BLaER1 treated with 17β-estradiol and CSF1 and Interleukin-3, amounts not matched to agents 10 nM and 100 nM (cell line): ENCODE data around the gene AGAP1.

ENCODE experiments used
- H3K27ac ChIP-seq, 11 experiments: shearing (Covaris generic); formaldehyde crosslinking; 2 replicates each; pipeline ENCODE4 v1.8.1; 2022
- H3K27me3 ChIP-seq, 11 experiments: shearing (Covaris generic); formaldehyde crosslinking; 2 replicates each; pipeline ENCODE4 v1.8.1; 2022
- H3K36me3 ChIP-seq, 11 experiments: shearing (Covaris generic); formaldehyde crosslinking; 2 replicates each; pipeline ENCODE4 v1.8.1; 2022
- H3K4me1 ChIP-seq, 10 experiments: shearing (Covaris generic); formaldehyde crosslinking; 2 replicates each; pipeline ENCODE4 v1.8.1; 2022
- H3K4me2 ChIP-seq, 11 experiments: shearing (Covaris generic); formaldehyde crosslinking; 2 replicates each; pipeline ENCODE4 v1.8.1; 2022
- H3K4me3 ChIP-seq, 10 experiments: shearing (Covaris generic); formaldehyde crosslinking; 2 replicates each; pipeline ENCODE4 v1.8.1; 2022
- H3K9ac ChIP-seq, 11 experiments: shearing (Covaris generic); formaldehyde crosslinking; 2 replicates each; pipeline ENCODE4 v1.8.1; 2022
- H3K9me3 ChIP-seq, 11 experiments: shearing (Covaris generic); formaldehyde crosslinking; replicated peaks in 1 of 11; 2 replicates each; pipeline ENCODE4 v1.8.1; 2022
- H4K20me1 ChIP-seq, 11 experiments: shearing (Covaris generic); formaldehyde crosslinking; 2 replicates each; pipeline ENCODE4 v1.8.1; 2022
- Cebpa-rat ChIP-seq, 11 experiments: shearing (Covaris generic); IDR thresholded peaks; 2 replicates each; pipeline ENCODE4 v1.8.1; 2022

Gene AGAP1

DNA sequence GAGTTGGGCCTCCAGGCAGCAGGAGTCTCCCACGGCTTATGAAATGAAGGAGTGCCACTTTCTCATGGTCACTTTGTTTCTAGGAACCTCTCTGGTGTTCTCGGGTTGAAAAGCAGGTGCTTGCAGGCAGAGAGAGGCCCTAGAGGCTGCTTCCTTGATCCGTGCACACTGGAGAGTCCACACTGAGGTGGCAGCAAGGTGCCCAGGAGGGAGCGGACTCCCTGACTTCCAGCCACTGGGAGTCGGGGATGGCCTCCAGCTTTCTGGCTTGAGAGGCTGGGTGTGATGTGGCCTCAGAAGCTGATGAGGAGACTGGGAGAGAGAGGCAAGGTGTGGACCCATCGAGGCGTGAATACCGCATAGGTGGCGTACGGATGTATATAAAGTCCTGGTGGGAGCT lies 221.8 kb downstream of the AGAP1 start:
- H4K20me1 ChIP-seq = peaks cover 0 to 26% (median 0%) of the 10 kb centered on the region in 11 experiments; a peak in 6 of 22 replicates
- H3K36me3 ChIP-seq = peaks cover 6 to 58% (median 45%) of the 10 kb centered on the region in 11 experiments; a peak in 20 of 22 replicates
- H3K27ac ChIP-seq = no peak overlapping the region; a peak in 1 of 22 replicates
- H3K9me3 ChIP-seq = no peaks in the 10 kb centered on the region
- no peaks in the 10 kb centered on the region for H3K27me3 ChIP-seq
- H3K9ac ChIP-seq = no peak overlapping the region
- H3K4me1 ChIP-seq = peaks cover 0 to 24% (median 14%) of the 10 kb centered on the region in 10 experiments; a peak in 11 of 20 replicates
- no peak overlapping the region for H3K4me3 ChIP-seq
- no peak for TF ChIP-seq Cebpa-rat (IDR thresholded peaks at IDR 0.05)
- no peak overlapping the region for H3K4me2 ChIP-seq

DNA sequence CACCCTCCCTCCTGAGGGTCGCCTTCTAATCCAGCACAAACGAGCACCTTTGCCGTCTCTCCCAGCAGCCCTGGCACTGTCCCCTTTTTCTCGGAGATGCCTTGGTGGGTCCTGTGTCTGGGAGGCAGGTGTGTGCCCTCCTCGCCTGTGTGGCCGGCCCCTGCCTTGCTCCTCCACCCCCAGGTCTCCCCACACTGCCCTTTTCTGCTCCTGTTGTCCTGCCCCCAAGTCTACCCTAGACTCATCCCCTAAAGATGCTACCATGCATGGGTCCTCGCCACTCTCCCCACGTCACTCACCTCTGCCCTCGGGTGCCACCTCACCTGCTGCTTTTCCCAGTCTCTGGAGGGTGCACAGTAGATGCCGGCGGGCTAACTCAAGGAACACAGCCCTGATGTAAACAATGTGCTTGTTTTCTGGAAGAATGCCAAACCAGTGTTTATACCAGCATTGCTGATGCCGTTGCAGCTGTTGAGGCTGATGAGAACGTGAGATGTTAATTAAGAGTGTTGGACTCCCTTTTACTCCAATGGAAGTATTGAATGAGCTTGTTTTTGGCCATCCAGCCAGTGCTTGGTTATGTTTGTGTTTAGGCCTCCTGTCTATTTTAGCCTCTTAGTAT lies 223.1 kb downstream of the AGAP1 start:
- Histone ChIP-seq H3K36me3 (peaks cover 0 to 58% (median 41%) of the 10 kb centered on the region in 11 experiments; a peak in 15 of 22 replicates), H3K9ac (no peak overlapping the region), H3K27ac (no peak overlapping the region; a peak in 1 of 22 replicates), H3K4me1 (peaks cover 0 to 24% (median 14%) of the 10 kb centered on the region in 10 experiments; a peak in 11 of 20 replicates), H3K4me2 (peak overlapping the region in 7 of 11 experiments; percentile 9 to 40 (median 25); a peak in 7 of 22 replicates), H3K9me3 (no peaks in the 10 kb centered on the region), H4K20me1 (peaks cover 0 to 26% (median 0%) of the 10 kb centered on the region in 11 experiments; a peak in 6 of 22 replicates), H3K4me3 (no peak overlapping the region), H3K27me3 (no peaks in the 10 kb centered on the region)
- no peak for TF ChIP-seq Cebpa-rat (IDR thresholded peaks at IDR 0.05)

GRCh38 chr2:235719146-235719942 lies 225.5 kb downstream of the AGAP1 start:
- H3K27ac ChIP-seq = no peak overlapping the region
- H3K4me2 ChIP-seq = no peak overlapping the region
- H3K4me3 ChIP-seq = no peak overlapping the region
- H3K4me1 ChIP-seq = peaks cover 0 to 23% (median 14%) of the 10 kb centered on the region in 10 experiments; a peak in 11 of 20 replicates
- no peaks in the 10 kb centered on the region for H3K27me3 ChIP-seq
- no peak for TF ChIP-seq Cebpa-rat (IDR thresholded peaks at IDR 0.05)
- no peak overlapping the region for H3K9ac ChIP-seq
- peaks cover 7 to 69% (median 55%) of the 10 kb centered on the region in 11 experiments; a peak in 17 of 22 replicates for H3K36me3 ChIP-seq
- no peaks in the 10 kb centered on the region for H3K9me3 ChIP-seq
- peaks cover 0 to 21% (median 0%) of the 10 kb centered on the region in 11 experiments; a peak in 6 of 22 replicates for H4K20me1 ChIP-seq

DNA sequence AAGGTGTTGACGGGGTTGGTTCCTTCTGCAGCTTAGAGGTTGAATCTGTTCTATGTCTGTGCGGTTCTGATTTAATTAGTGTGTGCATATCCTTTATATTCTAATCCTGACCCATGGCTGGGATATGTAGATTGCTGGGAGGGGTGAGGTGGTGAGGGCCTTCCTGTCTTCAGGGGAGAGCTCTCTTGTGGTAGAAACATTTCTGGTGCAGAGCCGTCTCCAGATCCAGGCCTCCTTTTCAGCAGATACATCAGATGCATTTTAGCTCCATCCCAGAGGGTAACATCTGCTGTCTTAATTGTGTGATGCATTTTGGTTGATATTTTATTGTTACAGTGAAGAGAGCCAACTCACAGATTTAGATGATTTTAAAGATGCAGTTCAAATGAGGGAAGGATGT lies 227.8 kb downstream of the AGAP1 start:
- H3K27me3 ChIP-seq = no peaks in the 10 kb centered on the region
- H3K9ac ChIP-seq = no peak overlapping the region
- no peak for TF ChIP-seq Cebpa-rat (IDR thresholded peaks at IDR 0.05)
- peaks cover 0 to 11% (median 9%) of the 10 kb centered on the region in 10 experiments; a peak in 10 of 20 replicates for H3K4me1 ChIP-seq
- peaks cover 0 to 9% (median 0%) of the 10 kb centered on the region in 11 experiments; a peak in 6 of 22 replicates for H4K20me1 ChIP-seq
- H3K4me2 ChIP-seq = no peak overlapping the region
- H3K27ac ChIP-seq = no peak overlapping the region
- no peaks in the 10 kb centered on the region for H3K9me3 ChIP-seq
- H3K36me3 ChIP-seq = peaks cover 7 to 77% (median 65%) of the 10 kb centered on the region in 11 experiments; a peak in 17 of 22 replicates
- H3K4me3 ChIP-seq = no peak overlapping the region

- Histone ChIP-seq H3K27me3 (no peaks in the 10 kb centered on the region), H3K4me1 (peaks cover 0 to 9% (median 0%) of the 10 kb centered on the region in 10 experiments; a peak in 4 of 20 replicates), H3K36me3 (peaks cover 7 to 89% (median 69%) of the 10 kb centered on the region in 11 experiments; a peak in 17 of 22 replicates), H4K20me1 (peaks cover 0 to 9% (median 0%) of the 10 kb centered on the region in 11 experiments; a peak in 4 of 22 replicates), H3K27ac (no peak overlapping the region), H3K9me3 (no peaks in the 10 kb centered on the region), H3K4me2 (no peak overlapping the region), H3K9ac (no peak overlapping the region), H3K4me3 (no peak overlapping the region)
- TF ChIP-seq Cebpa-rat (IDR thresholded peaks at IDR 0.05) = no peak
Measured at GRCh38 chr2:235722869-235723268, 229.0 kb downstream of the AGAP1 start.

- no peak for TF ChIP-seq Cebpa-rat (IDR thresholded peaks at IDR 0.05)
- H4K20me1 ChIP-seq = peaks cover 0 to 9% (median 0%) of the 10 kb centered on the region in 11 experiments; a peak in 4 of 22 replicates
- H3K27ac ChIP-seq = no peak overlapping the region; a peak in 1 of 22 replicates
- no peaks in the 10 kb centered on the region for H3K27me3 ChIP-seq
- peaks cover 0 to 9% (median 0%) of the 10 kb centered on the region in 10 experiments; a peak in 4 of 20 replicates for H3K4me1 ChIP-seq
- H3K4me2 ChIP-seq = no peak overlapping the region
- H3K9ac ChIP-seq = no peak overlapping the region
- H3K4me3 ChIP-seq = no peak overlapping the region
- H3K9me3 ChIP-seq = no peaks in the 10 kb centered on the region
- H3K36me3 ChIP-seq = peaks cover 7 to 88% (median 64%) of the 10 kb centered on the region in 11 experiments; a peak in 17 of 22 replicates
Measured at GRCh38 chr2:235723371-235723770, 229.5 kb downstream of the AGAP1 start.

DNA sequence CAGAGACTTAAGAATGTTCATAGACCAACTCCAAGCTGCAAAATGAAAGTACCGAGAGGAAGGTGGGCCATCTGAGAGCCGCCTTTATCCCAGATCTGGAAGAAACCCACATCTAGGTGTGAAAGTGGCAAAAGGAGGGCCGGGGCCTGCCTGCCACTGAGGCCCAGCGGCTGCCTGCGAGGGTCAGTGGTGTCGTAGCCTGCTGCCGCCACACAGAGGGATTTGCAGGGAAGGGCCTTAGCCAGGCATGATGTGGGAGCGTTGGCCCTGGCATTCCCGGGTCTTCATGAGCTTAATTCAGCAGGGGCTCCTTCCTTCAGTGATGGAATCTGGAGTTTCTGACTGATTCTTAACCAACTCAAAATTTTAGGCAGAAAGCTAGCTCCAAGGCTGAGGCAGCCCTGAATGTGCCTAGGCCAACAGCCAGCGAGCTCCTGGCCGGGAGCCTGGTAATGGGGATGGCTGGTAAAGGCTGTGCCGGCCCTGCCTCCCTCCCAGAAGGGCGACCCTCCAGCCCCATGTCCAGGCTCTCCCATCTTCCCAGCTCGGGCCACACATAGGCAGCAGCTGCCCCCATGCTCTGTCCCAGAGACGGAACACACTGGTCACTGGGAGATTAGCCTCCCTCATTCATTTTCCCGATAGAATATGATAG lies 230.1 kb downstream of the AGAP1 start:
- Histone ChIP-seq H3K9me3 (no peaks in the 10 kb centered on the region), H3K4me3 (no peak overlapping the region), H3K9ac (no peak overlapping the region), H3K27me3 (no peaks in the 10 kb centered on the region), H3K27ac (peak overlapping the region in 1 of 11 experiments; percentile 43; a peak in 1 of 22 replicates), H3K4me1 (peaks cover 0 to 9% (median 0%) of the 10 kb centered on the region in 10 experiments; a peak in 4 of 20 replicates), H3K36me3 (peaks cover 7 to 83% (median 61%) of the 10 kb centered on the region in 11 experiments; a peak in 17 of 22 replicates), H4K20me1 (peaks cover 0 to 9% (median 0%) of the 10 kb centered on the region in 11 experiments; a peak in 4 of 22 replicates), H3K4me2 (no peak overlapping the region)
- no peak for TF ChIP-seq Cebpa-rat (IDR thresholded peaks at IDR 0.05)

DNA sequence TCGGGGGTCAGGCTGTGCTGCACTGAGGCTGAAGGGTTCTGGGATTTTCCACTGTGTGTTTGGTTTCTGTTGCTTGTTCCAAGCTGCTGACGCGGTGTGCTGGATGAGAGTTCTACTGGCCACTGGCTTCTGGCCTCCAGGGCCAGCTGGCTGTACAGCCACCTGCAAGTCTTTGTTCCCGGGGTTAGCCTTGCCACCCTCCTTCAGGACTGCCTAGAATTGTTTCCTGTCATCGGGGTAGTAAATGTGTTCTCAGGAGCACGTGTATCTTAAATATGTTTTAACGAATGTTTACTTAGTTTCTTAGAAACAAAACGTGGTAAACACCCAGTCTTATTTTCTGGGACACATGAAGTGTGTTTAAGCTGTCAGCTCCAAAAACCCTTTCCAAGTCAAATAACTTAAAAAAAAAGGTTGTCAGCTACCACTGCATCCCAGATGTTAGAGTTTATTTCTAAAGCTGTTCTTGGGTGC lies 231.2 kb downstream of the AGAP1 start:
- TF ChIP-seq Cebpa-rat (IDR thresholded peaks at IDR 0.05) = no peak
- Histone ChIP-seq H3K4me2 (no peak overlapping the region), H4K20me1 (peaks cover 0 to 9% (median 0%) of the 10 kb centered on the region in 11 experiments; a peak in 4 of 22 replicates), H3K4me1 (peaks cover 0 to 9% (median 0%) of the 10 kb centered on the region in 10 experiments; a peak in 4 of 20 replicates), H3K36me3 (peaks cover 7 to 83% (median 55%) of the 10 kb centered on the region in 11 experiments; a peak in 17 of 22 replicates), H3K9ac (no peak overlapping the region), H3K9me3 (no peaks in the 10 kb centered on the region), H3K4me3 (no peak overlapping the region), H3K27ac (no peak overlapping the region), H3K27me3 (no peaks in the 10 kb centered on the region)
